Fibroblast of lung (primary cell): ENCODE results near the gene LRP1-AS.

Source experiments
- CTCF ChIP-seq, 2 donors: IDR thresholded peaks in 1 of 2; conservative IDR thresholded peaks in 1 of 2; 1 replicate in 1 of 2; 2 replicates in 1 of 2; pipeline ENCODE4 v1.5.1; 2011 to 2012; ENCODE audit warnings: low read length in 2 of 2, control low read depth in 1 of 2, inconsistent platforms in 1 of 2, low read depth in 1 of 2, mild to moderate bottlenecking in 1 of 2
- EZH2 ChIP-seq: IDR thresholded peaks from 2 replicates; pipeline ENCODE4 v1.5.1; 2012; ENCODE audit warnings: low read length, control low read depth, mild to moderate bottlenecking; ENCODE audit errors: missing control alignments

GRCh38 chr12:57154804-57155434 is 7.5 kb upstream of the LRP1-AS start:
- TF ChIP-seq CTCF (conservative IDR thresholded peaks at IDR 0.05 in 1 of 2, IDR thresholded peaks at IDR 0.05 in 1 of 2; ENCODE audit: low read depth in 1 of 2, low read length in 2 of 2) (no peak), EZH2 (no peak)
